Testis (tissue), 3 donors: Measurements from ENCODE around the gene INO80. TPM values are rescaled to one million over a fixed set of nuclear protein-coding genes. Genes with fewer than 3 reads are reported as not detected.

Experiments used
- DNase-seq: peaks from one replicate; pipeline ENCODE4 v3.0.0-alpha.2; 2019
- H3K27ac ChIP-seq, 2 donors: fragments of 200-600 bp; sonication (generic); one replicate each; pipeline ENCODE4 v1.5.1; 2019
- H3K27me3 ChIP-seq: fragments of 200-600 bp; sonication (generic); one replicate; pipeline ENCODE4 v1.5.1; 2019
- H3K36me3 ChIP-seq: fragments of 200-600 bp; sonication (generic); one replicate; pipeline ENCODE4 v1.5.1; 2017; ENCODE audit warnings: low read depth; ENCODE audit errors: missing control alignments
- H3K4me1 ChIP-seq: fragments of 200-600 bp; sonication (generic); one replicate; pipeline ENCODE4 v1.5.1; 2019
- H3K4me3 ChIP-seq, 2 donors: fragments of 200-600 bp; sonication (generic); one replicate each; pipeline ENCODE4 v1.5.1; 2017 to 2019
- H3K9me3 ChIP-seq: fragments of 200-600 bp; sonication (generic); one replicate; pipeline ENCODE4 v1.5.1; 2017
- POLR2A ChIP-seq: fragments of 450-650 bp; IDR thresholded peaks from one replicate; pipeline ENCODE4 v1.6.1; 2017; ENCODE audit warnings: antibody characterized with exemption, mild to moderate bottlenecking, moderate library complexity
- WGBS, 2 donors: methylation state at CpG; one replicate each; pipeline ENCODE4 v1.1.5; 2018; 5-methylcytosine and 5-hydroxymethylcytosine counted together
- intact Hi-C: fragments of 100-400 bp; cut with DNase I; formaldehyde crosslinking; loops from one replicate; pipeline ENCODE4 v1.15.1; 2023; ENCODE audit warnings: low total_unique reads
- polyA plus RNA-seq: library from polyadenylated mRNA; stranded (reverse); fragments of 350-450 nt; fragmentation: Illumina TruSeq; extraction: RNeasy Lipid Tissue Mini Kit (QIAGEN cat#74804); gene quantifications from one replicate; pipeline ENCODE4 v1.2.3, GENCODE V29; 2014; ENCODE audit warnings: low read depth, low replicate concordance; ENCODE audit not compliant: insufficient read depth
- total RNA-seq, 2 donors: library from RNA; depleted of rRNA; stranded (reverse); fragments of >200 nt; gene quantifications; one replicate each; pipeline ENCODE4 v1.2.3, GENCODE V29; 2016
- TF ChIP-seq, protein P1 (sequence below), 3 experiments: fragments of 450-650 bp in 2 of 3; fragments of 200-600 bp in 1 of 3; sonication (generic) in 1 of 3; IDR thresholded peaks; one replicate each; pipeline ENCODE4 v1.5.1; 2016 to 2019; ENCODE audit warnings: antibody characterized with exemption in 3 of 3, mild to moderate bottlenecking in 2 of 3, moderate library complexity in 1 of 3

The INO80 gene
- total and polyA plus RNA-seq, 3 donors from 2014 or later = 21.2 to 44.2 (median 43.5) TPM

DNA sequence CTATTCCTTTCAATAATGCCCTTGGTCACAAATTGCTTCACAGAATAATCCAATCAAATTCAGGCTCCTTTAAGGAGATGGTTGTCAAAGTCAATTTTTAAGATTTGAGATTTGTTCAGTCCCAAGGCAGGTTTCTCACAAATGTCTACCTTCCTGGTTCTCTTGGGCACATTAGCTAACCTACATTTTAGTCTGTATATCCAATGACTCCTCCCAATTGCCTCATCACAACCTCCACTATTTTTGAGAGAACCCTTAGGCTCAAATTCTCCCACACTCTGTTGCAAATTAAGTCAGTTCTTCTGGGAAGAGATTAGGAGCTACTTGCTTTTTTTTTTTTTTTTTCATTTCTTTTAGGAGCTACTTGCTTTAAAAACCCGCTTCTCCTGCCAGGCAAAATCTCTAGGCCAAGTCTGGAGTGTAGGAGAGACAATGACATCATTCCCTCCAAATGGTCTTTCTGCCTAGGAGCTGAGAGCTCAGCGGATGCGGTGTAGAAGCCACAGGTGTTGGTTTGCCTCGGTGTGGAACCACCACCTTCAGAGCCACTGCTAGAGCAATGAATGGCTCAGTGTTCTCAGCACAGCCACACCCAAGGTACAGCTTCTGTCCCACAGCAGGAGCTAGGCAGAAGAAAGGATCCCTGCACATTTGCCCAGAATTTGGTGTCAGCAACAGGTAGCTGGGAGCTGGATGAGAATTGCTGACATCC, 10.0 kb upstream of the INO80 start:
- DNase-seq = no peak
- H3K27ac ChIP-seq = no peak overlapping the region
- H3K9me3 ChIP-seq = no peaks in the 10 kb centered on the region
- TF ChIP-seq, protein P1, sequence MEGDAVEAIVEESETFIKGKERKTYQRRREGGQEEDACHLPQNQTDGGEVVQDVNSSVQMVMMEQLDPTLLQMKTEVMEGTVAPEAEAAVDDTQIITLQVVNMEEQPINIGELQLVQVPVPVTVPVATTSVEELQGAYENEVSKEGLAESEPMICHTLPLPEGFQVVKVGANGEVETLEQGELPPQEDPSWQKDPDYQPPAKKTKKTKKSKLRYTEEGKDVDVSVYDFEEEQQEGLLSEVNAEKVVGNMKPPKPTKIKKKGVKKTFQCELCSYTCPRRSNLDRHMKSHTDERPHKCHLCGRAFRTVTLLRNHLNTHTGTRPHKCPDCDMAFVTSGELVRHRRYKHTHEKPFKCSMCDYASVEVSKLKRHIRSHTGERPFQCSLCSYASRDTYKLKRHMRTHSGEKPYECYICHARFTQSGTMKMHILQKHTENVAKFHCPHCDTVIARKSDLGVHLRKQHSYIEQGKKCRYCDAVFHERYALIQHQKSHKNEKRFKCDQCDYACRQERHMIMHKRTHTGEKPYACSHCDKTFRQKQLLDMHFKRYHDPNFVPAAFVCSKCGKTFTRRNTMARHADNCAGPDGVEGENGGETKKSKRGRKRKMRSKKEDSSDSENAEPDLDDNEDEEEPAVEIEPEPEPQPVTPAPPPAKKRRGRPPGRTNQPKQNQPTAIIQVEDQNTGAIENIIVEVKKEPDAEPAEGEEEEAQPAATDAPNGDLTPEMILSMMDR (IDR thresholded peaks at IDR 0.05) = no peak
- TF ChIP-seq POLR2A = no peak
- no peaks in the 10 kb centered on the region for H3K4me1 ChIP-seq
- no peaks in the 10 kb centered on the region for H3K27me3 ChIP-seq
- H3K4me3 ChIP-seq = no peak overlapping the region
- 78 to 96% methylated on average over 4 of the region's 4 CpGs for WGBS, 2 donors
- no peaks in the 10 kb centered on the region for H3K36me3 ChIP-seq
- intact Hi-C loops = no loop called here

DNA sequence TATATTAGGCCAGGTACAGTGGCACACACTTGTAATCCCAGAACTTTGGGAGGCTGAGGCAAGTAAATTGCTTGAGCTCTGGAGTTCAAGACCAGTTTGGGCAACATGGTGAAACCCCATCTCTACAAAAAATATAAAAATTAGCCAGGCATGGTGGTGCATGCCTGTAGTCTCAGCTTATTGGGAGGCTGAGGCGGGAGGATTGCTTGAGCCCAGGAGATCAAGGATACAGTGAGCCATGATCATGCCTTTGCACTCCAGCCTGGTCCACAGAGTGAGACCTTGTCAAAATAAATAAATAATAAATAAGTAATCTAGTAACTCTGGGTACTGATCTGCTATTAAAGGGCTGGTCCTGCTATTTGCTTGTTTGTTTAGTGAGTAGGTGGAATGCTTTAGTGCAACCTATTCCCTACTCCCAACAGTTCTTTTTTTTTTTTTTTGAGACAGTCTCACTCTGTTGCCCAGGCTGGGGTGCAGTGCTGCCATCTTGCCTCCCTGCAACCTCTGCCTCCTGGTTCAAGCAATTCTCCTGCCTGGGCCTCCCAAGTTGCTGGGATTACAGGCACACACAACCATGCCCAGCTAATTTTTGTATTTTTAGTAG, 9.1 kb upstream of the INO80 start:
- 81 to 91% methylated on average over 1 of the region's 1 CpG for WGBS, 2 donors
- Histone ChIP-seq H3K9me3 (no peaks in the 10 kb centered on the region), H3K27ac (no peak overlapping the region), H3K4me3 (no peak overlapping the region), H3K36me3 (no peaks in the 10 kb centered on the region), H3K4me1 (no peaks in the 10 kb centered on the region), H3K27me3 (no peaks in the 10 kb centered on the region)
- intact Hi-C loops = no loop called here
- TF ChIP-seq, protein P1 (IDR thresholded peaks at IDR 0.05) = no peak
- no peak for TF ChIP-seq POLR2A
- DNase-seq = no peak

DNA sequence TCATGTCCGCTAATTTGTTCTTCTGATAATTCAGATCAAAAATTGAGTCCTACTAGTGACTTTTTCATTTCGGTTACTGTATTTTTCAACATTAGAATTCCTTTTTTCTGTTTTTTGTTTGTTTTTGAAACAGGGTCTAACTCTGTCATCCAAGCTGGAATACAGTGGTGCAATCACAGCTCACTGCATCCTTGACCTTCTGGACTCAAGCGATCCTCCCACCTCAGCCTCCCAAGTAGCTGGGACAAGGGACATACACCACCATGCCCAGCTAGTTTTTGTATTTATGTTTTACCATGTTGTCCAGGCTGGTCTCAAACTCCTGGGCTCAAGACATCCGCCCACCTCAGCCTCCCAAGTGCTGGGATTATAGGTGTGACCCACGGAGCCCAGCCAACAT, 8.0 kb upstream of the INO80 start:
- Histone ChIP-seq H3K27ac (no peak overlapping the region), H3K4me1 (no peaks in the 10 kb centered on the region), H3K27me3 (no peaks in the 10 kb centered on the region), H3K36me3 (no peaks in the 10 kb centered on the region), H3K4me3 (no peak overlapping the region), H3K9me3 (no peaks in the 10 kb centered on the region)
- intact Hi-C loops = no loop called here
- no peak for DNase-seq
- WGBS, 2 donors = 90 to 91% methylated on average over 5 of the region's 5 CpGs
- TF ChIP-seq, protein P1 (IDR thresholded peaks at IDR 0.05) = no peak
- TF ChIP-seq POLR2A = no peak

DNA sequence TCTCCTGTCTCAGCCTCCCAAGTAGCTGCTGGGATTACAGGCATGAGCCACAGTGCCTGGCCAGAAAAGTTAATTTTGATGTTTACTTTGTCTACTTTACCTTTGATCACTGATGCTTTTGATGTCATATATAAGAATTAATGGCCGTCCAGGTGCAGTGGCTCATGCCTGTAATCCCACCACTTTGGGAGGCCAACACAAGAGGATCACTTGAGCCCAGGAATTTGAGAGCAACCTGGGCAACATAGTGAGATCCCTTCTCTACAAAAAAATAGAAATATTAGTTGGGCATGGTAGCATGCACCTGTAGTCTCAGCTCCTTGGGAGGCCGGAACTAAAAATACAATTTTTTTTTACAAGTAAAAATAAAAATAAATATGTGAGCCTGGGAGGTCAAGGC, 6.8 kb upstream of the INO80 start:
- H3K4me1 ChIP-seq = no peaks in the 10 kb centered on the region
- no peak overlapping the region for H3K4me3 ChIP-seq
- H3K9me3 ChIP-seq = no peaks in the 10 kb centered on the region
- no peak for DNase-seq
- H3K27ac ChIP-seq = no peak overlapping the region
- no peaks in the 10 kb centered on the region for H3K27me3 ChIP-seq
- intact Hi-C loops = no loop called here
- TF ChIP-seq, protein P1 (IDR thresholded peaks at IDR 0.05) = no peak
- no peak for TF ChIP-seq POLR2A
- WGBS, 2 donors = 89% methylated on average over 2 of the region's 2 CpGs
- no peaks in the 10 kb centered on the region for H3K36me3 ChIP-seq

DNA sequence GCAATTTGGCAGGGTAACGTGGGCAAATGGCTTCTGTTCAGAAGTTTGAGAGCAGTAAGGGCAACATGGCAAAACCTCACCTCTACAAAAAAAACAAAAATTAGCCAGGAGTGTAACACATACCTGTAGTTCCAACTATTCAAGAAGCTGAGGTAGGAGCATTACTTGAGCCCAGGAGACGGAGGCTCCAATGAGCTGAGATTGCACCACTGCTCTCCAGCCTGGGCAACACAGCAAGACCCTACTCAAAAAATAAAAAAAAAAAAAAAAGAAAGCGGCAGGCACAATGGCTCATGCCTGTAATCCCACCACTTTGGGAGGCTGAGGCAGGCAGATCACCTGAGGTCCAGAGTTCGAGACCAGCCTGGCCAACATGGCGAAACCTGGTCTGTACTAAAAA, 5.9 kb upstream of the INO80 start:
- intact Hi-C loops = no loop called here
- 79 to 90% methylated on average over 5 of the region's 5 CpGs for WGBS, 2 donors
- H3K27me3 ChIP-seq = no peaks in the 10 kb centered on the region
- H3K4me1 ChIP-seq = peaks cover 1% of the 10 kb centered on the region
- H3K4me3 ChIP-seq = no peak overlapping the region
- no peak for DNase-seq
- TF ChIP-seq POLR2A = no peak
- TF ChIP-seq, protein P1 (IDR thresholded peaks at IDR 0.05) = no peak
- H3K27ac ChIP-seq = no peak overlapping the region
- no peaks in the 10 kb centered on the region for H3K9me3 ChIP-seq
- no peaks in the 10 kb centered on the region for H3K36me3 ChIP-seq
